Progenitor cell of endocrine pancreas (in vitro differentiated cells): ENCODE results near the gene RFT1. TPM values are rescaled to one million over a fixed set of nuclear protein-coding genes. Genes with fewer than 3 reads are reported as not detected.

ENCODE experiments used
- DNase-seq: peaks from one replicate; pipeline ENCODE4 v3.0.0; 2021; ENCODE audit warnings: low spot score; ENCODE audit not compliant: unreplicated experiment
- H3K27ac Mint-ChIP-seq: 2 replicates; pipeline ENCODE4 v1.8.0; 2021; ENCODE audit warnings: mild to moderate bottlenecking, moderate library complexity, mixed read lengths
- H3K27me3 Mint-ChIP-seq: 2 replicates; pipeline ENCODE4 v1.8.0; 2021; ENCODE audit warnings: mixed read lengths
- H3K36me3 Mint-ChIP-seq: 2 replicates; pipeline ENCODE4 v1.8.0; 2022; ENCODE audit warnings: mixed read lengths; ENCODE audit not compliant: insufficient read depth
- H3K4me1 Mint-ChIP-seq: 2 replicates; pipeline ENCODE4 v1.8.0; 2021; ENCODE audit warnings: low read depth, mixed read lengths
- H3K4me3 Mint-ChIP-seq: 2 replicates; pipeline ENCODE4 v1.8.0; 2021; ENCODE audit warnings: low read depth, mild to moderate bottlenecking, moderate library complexity, mixed read lengths
- H3K9me3 Mint-ChIP-seq: 2 replicates; pipeline ENCODE4 v1.8.0; 2021; ENCODE audit warnings: low read depth, mixed read lengths
- CTCF ChIP-seq: fragments of 200-600 bp; sonication (generic); IDR thresholded peaks from one replicate; pipeline ENCODE4 v1.5.0; 2021; ENCODE audit warnings: antibody characterized with exemption, mild to moderate bottlenecking; ENCODE audit not compliant: unreplicated experiment
- total RNA-seq: library from RNA; stranded (reverse); gene quantifications from 2 replicates; pipeline ENCODE4 v1.2.1, GENCODE V29; 2021

Gene RFT1
- total RNA-seq, 1 donor from 2014 or later: 22.5 TPM

DNA sequence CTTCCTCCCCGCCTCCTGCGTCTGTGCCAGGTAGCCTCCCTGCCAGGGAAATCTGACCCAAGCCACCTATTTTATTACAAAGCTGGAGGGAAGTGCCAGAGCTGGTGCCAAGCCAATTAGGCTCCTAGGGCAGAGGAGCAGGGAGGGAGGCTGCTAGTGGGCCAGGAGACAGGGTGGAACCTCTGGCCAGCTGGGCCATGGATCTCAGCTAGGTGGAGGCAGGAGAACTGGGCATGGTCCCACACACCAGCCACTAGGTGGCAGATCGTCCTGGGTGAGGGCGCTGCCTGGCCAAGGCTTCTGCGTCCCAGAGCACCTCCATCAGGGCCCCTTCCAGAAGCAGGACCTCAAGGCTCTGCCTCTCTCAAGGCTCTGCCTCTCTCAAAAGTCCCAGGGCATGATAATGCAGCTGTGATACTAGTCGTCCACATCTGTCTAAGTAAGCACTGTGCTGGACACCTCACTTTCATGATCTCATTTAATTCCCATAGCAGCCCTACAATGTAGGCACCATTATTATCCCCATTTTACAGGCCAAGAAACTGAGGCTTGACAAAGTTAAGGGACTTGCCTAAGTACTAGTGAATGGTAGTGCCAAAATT, 4.5 kb upstream of the RFT1 start:
- TF ChIP-seq CTCF: peak; percentile 77
- Mint-ChIP-seq H3K4me3 (no peak overlapping the region), H3K9me3 (no peaks in the 10 kb centered on the region), H3K4me1 (peaks cover 16% of the 10 kb centered on the region), H3K27me3 (no peaks in the 10 kb centered on the region), H3K36me3 (no peaks in the 10 kb centered on the region), H3K27ac (no peak overlapping the region)
- DNase-seq: peak; percentile 59

- no peak for TF ChIP-seq CTCF
- no peak overlapping the region for H3K4me3 Mint-ChIP-seq
- no peaks in the 10 kb centered on the region for H3K27me3 Mint-ChIP-seq
- H3K27ac Mint-ChIP-seq: peak overlapping the region; percentile 78
- no peaks in the 10 kb centered on the region for H3K36me3 Mint-ChIP-seq
- no peak for DNase-seq
- H3K4me1 Mint-ChIP-seq: peaks cover 19% of the 10 kb centered on the region
- no peaks in the 10 kb centered on the region for H3K9me3 Mint-ChIP-seq
Measured at GRCh38 chr3:53132347-53132746, 2.1 kb upstream of the RFT1 start.

- no peak for TF ChIP-seq CTCF
- H3K4me3 Mint-ChIP-seq: peak overlapping the region; percentile 86
- H3K36me3 Mint-ChIP-seq: no peaks in the 10 kb centered on the region
- no peaks in the 10 kb centered on the region for H3K9me3 Mint-ChIP-seq
- DNase-seq: no peak
- peaks cover 18% of the 10 kb centered on the region for H3K4me1 Mint-ChIP-seq
- H3K27me3 Mint-ChIP-seq: no peaks in the 10 kb centered on the region
- H3K27ac Mint-ChIP-seq: peak overlapping the region; percentile 86
Measured at GRCh38 chr3:53131096-53131495, 861 bp upstream of the RFT1 start.

DNA sequence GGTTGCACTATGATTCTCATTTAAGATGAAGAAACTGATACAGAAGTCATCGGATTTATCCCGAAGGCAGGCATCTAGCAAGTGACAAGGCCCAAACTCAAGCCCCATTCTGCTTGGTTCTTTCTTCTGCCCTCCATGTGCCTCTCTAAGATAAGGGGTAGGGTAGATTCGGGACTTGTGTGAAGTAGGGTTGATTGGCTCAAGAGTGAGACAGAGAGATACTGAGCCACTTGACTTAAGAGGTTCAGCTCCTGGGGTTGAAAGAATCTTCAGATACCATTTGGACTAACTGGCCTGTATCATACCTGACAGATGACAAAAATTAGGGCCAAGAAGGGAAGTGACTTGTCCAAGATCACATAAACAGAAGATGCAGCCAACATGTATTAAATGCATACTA, 891 bp downstream of the RFT1 start:
- peaks cover 16% of the 10 kb centered on the region for H3K4me1 Mint-ChIP-seq
- TF ChIP-seq CTCF: no peak
- no peaks in the 10 kb centered on the region for H3K27me3 Mint-ChIP-seq
- H3K4me3 Mint-ChIP-seq: peak overlapping the region; percentile 86
- H3K36me3 Mint-ChIP-seq: peaks cover 5% of the 10 kb centered on the region
- no peak for DNase-seq
- peak overlapping the region; percentile 97 for H3K27ac Mint-ChIP-seq
- H3K9me3 Mint-ChIP-seq: no peaks in the 10 kb centered on the region

DNA sequence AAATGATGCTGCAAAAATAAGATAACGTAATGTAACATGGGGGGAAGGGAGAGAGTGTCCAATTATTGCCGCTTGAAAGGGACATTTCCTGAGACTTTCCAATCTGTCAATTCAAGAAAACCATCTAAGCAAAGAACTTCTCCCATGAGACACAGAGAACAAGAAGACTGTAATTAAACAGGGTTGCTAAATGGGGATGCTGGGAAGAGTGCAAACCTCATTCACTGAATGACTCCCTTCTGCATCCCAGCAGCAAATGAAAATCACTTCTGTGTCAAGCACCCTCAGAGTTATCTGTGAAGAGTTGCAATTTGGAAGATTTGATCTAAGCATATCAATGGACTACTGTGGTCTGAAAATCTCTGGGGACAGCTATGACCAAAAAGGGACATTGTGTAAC, 3.6 kb downstream of the RFT1 start:
- Mint-ChIP-seq H3K9me3 (no peaks in the 10 kb centered on the region), H3K27me3 (no peaks in the 10 kb centered on the region), H3K4me3 (no peak overlapping the region)

More for the DNA sequence above, 3.6 kb downstream of the RFT1 start:
- Mint-ChIP-seq H3K36me3 (peaks cover 10% of the 10 kb centered on the region), H3K4me1 (peaks cover 16% of the 10 kb centered on the region), H3K27ac (no peak overlapping the region)
- DNase-seq: no peak
- no peak for TF ChIP-seq CTCF
